Neural cell (in vitro differentiated cells): ENCODE data around the gene MTF2. TPM values are rescaled to one million over a fixed set of nuclear protein-coding genes. Genes with fewer than 3 reads are reported as not detected.

Source experiments
- H2AFZ ChIP-seq: fragments of 200-600, 300-800 bp; sonication (generic), shearing (Covaris generic); 2 replicates; pipeline ENCODE4 v1.6.0; 2014; ENCODE audit warnings: low read depth, mild to moderate bottlenecking, antibody characterized with exemption, low read length, moderate library complexity
- H3F3A ChIP-seq: fragments of 200-600 bp; shearing (Covaris generic); 2 replicates; pipeline ENCODE4 v1.6.1; 2016; ENCODE audit warnings: mild to moderate bottlenecking, moderate library complexity, mixed read lengths, antibody characterized with exemption, low read length; ENCODE audit not compliant: insufficient read depth, poor library complexity, severe bottlenecking
- H3K27ac ChIP-seq: fragments of 200-600, 300-800 bp; sonication (generic), shearing (Covaris generic); 2 replicates; pipeline ENCODE4 v1.5.1; 2014; ENCODE audit warnings: mild to moderate bottlenecking, low read length, moderate library complexity
- H3K27me3 ChIP-seq: fragments of 300-800, 200-600 bp; sonication (generic), shearing (Covaris generic); 2 replicates; pipeline ENCODE4 v1.6.0; 2014; ENCODE audit warnings: mild to moderate bottlenecking, low read depth, low read length, moderate library complexity; ENCODE audit not compliant: insufficient read depth
- H3K36me3 ChIP-seq: fragments of 300-800, 200-600 bp; sonication (generic), shearing (Covaris generic); 2 replicates; pipeline ENCODE4 v1.5.1; 2014; ENCODE audit warnings: mild to moderate bottlenecking, antibody characterized with exemption, low read length, moderate library complexity; ENCODE audit not compliant: insufficient read depth
- H3K4me2 ChIP-seq: fragments of 300-800, 200-600 bp; sonication (generic), shearing (Covaris generic); 2 replicates; pipeline ENCODE4 v1.6.0; 2014; ENCODE audit warnings: mild to moderate bottlenecking, low read length
- H3K4me3 ChIP-seq: fragments of 300-800, 200-600 bp; sonication (generic), shearing (Covaris generic); 2 replicates; pipeline ENCODE4 v1.5.1; 2014; ENCODE audit warnings: mild to moderate bottlenecking, low read length, moderate library complexity
- H3K79me2 ChIP-seq: fragments of 200-600 bp; shearing (Covaris generic); replicated peaks from 2 replicates; pipeline ENCODE4 v1.6.0; 2014; ENCODE audit warnings: mild to moderate bottlenecking, low read length, moderate library complexity; ENCODE audit not compliant: insufficient read depth
- H3K9ac ChIP-seq: fragments of 300-800, 200-600 bp; sonication (generic), shearing (Covaris generic); 2 replicates; pipeline ENCODE4 v1.6.1; 2016; ENCODE audit warnings: mild to moderate bottlenecking, low read length, mixed read lengths
- H3K9me2 ChIP-seq: fragments of 200-600 bp; shearing (Covaris generic); 2 replicates; pipeline ENCODE4 v1.6.1; 2016; ENCODE audit warnings: mild to moderate bottlenecking, low read length, mixed read lengths; ENCODE audit not compliant: insufficient read depth
- H3K9me3 ChIP-seq: fragments of 200-600, 300-800 bp; sonication (generic), shearing (Covaris generic); 2 replicates; pipeline ENCODE4 v1.6.1; 2016; ENCODE audit warnings: mild to moderate bottlenecking, mixed run types, low read length, moderate library complexity, mixed read lengths
- H4K20me1 ChIP-seq: fragments of 200-600 bp; shearing (Covaris generic); 2 replicates; pipeline ENCODE4 v1.6.1; 2016; ENCODE audit warnings: mild to moderate bottlenecking, mixed run types; ENCODE audit not compliant: insufficient read depth
- EP300 ChIP-seq: fragments of 450-650 bp; conservative IDR thresholded peaks from 2 replicates; pipeline ENCODE4 v1.6.1; 2014; ENCODE audit warnings: antibody characterized with exemption, mild to moderate bottlenecking, moderate library complexity; ENCODE audit not compliant: poor library complexity, severe bottlenecking
- EZH2 ChIP-seq: fragments of 200-600, 300-800 bp; shearing (Covaris generic), sonication (generic); IDR thresholded peaks from 2 replicates; pipeline ENCODE4 v1.6.1; 2014; ENCODE audit warnings: antibody characterized with exemption, low read length, borderline replicate concordance, mild to moderate bottlenecking; ENCODE audit not compliant: insufficient read depth, poor library complexity, severe bottlenecking
- MXI1 ChIP-seq: fragments of 450-650 bp; conservative IDR thresholded peaks from 2 replicates; pipeline ENCODE4 v1.6.1; 2014; ENCODE audit warnings: antibody characterized with exemption, mild to moderate bottlenecking; ENCODE audit not compliant: poor library complexity, severe bottlenecking
- POLR2AphosphoS5 ChIP-seq: IDR thresholded peaks from 2 replicates; pipeline ENCODE4 v1.6.1; 2012
- RAD21 ChIP-seq: fragments of 450-650 bp; conservative IDR thresholded peaks from 2 replicates; pipeline ENCODE4 v1.6.1; 2014; ENCODE audit warnings: antibody characterized with exemption, mild to moderate bottlenecking, moderate library complexity
- SMC3 ChIP-seq: fragments of 450-650 bp; conservative IDR thresholded peaks from 2 replicates; pipeline ENCODE4 v1.6.1; 2014; ENCODE audit warnings: antibody characterized with exemption, mild to moderate bottlenecking, moderate library complexity; ENCODE audit not compliant: poor library complexity
- TAF1 ChIP-seq: IDR thresholded peaks from 2 replicates; pipeline ENCODE4 v1.6.1; 2012; ENCODE audit warnings: low read depth
- polyA plus RNA-seq: library from polyadenylated mRNA; depleted of rRNA; stranded (reverse); fragments of >200 nt; gene quantifications from 2 replicates; pipeline ENCODE4 v1.2.3, GENCODE V29; 2014
- TF ChIP-seq, protein P1 (sequence below): IDR thresholded peaks from 2 replicates; pipeline ENCODE4 v1.6.1; 2012; ENCODE audit warnings: borderline replicate concordance
- TF ChIP-seq, protein P2 (sequence below): fragments of 450-650 bp; IDR thresholded peaks from 2 replicates; pipeline ENCODE4 v1.5.1; 2014; ENCODE audit warnings: antibody characterized with exemption, mild to moderate bottlenecking, moderate library complexity; ENCODE audit not compliant: poor library complexity, severe bottlenecking

MTF2 gene
- polyA plus RNA-seq, 1 donor from 2014 or later: 124 TPM

DNA sequence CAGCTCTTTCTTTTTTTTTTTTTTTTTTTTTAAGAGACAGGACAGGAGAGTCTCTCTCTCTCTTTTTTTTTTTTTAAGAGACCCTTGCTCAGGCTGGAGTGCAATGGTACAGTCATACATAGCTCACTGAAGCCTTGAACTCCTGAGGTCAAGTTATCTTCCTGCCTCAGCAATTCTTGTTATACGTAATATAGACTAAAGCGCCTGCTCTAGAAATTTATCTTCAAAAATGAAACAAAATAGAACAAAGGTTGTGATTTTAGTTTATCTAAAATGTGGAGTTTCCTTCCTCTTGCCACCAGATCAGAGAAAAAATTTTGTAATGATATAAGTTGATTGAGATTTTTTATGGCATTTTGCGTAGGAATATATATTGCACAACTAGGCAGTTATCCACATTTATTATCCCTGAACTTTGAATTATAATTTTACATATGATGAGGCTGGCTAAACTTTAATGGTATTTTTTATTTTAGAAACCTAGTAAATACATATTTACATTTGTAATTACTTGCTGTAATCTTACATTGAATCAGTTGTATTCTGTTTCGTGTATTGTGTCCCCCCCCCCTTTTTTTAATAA, 44.2 kb downstream of the MTF2 start:
- TF ChIP-seq SMC3 (no peak), MXI1 (no peak), RAD21 (no peak), POLR2AphosphoS5 (no peak), TAF1 (no peak)
- TF ChIP-seq, protein P1, sequence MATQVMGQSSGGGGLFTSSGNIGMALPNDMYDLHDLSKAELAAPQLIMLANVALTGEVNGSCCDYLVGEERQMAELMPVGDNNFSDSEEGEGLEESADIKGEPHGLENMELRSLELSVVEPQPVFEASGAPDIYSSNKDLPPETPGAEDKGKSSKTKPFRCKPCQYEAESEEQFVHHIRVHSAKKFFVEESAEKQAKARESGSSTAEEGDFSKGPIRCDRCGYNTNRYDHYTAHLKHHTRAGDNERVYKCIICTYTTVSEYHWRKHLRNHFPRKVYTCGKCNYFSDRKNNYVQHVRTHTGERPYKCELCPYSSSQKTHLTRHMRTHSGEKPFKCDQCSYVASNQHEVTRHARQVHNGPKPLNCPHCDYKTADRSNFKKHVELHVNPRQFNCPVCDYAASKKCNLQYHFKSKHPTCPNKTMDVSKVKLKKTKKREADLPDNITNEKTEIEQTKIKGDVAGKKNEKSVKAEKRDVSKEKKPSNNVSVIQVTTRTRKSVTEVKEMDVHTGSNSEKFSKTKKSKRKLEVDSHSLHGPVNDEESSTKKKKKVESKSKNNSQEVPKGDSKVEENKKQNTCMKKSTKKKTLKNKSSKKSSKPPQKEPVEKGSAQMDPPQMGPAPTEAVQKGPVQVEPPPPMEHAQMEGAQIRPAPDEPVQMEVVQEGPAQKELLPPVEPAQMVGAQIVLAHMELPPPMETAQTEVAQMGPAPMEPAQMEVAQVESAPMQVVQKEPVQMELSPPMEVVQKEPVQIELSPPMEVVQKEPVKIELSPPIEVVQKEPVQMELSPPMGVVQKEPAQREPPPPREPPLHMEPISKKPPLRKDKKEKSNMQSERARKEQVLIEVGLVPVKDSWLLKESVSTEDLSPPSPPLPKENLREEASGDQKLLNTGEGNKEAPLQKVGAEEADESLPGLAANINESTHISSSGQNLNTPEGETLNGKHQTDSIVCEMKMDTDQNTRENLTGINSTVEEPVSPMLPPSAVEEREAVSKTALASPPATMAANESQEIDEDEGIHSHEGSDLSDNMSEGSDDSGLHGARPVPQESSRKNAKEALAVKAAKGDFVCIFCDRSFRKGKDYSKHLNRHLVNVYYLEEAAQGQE: no peak
- no peak overlapping the region for H2AFZ ChIP-seq
- H3F3A ChIP-seq: no peaks in the 10 kb centered on the region
- no peaks in the 10 kb centered on the region for H3K79me2 ChIP-seq
- H3K4me3 ChIP-seq: no peak overlapping the region
- no peaks in the 10 kb centered on the region for H3K27me3 ChIP-seq
- peaks cover 16% of the 10 kb centered on the region for H3K36me3 ChIP-seq
- H3K9me2 ChIP-seq: no peaks in the 10 kb centered on the region
- H3K9ac ChIP-seq: no peak overlapping the region
- no peaks in the 10 kb centered on the region for H3K9me3 ChIP-seq
- no peak overlapping the region for H3K4me2 ChIP-seq
- H3K27ac ChIP-seq: no peak overlapping the region
- no peaks in the 10 kb centered on the region for H4K20me1 ChIP-seq

DNA sequence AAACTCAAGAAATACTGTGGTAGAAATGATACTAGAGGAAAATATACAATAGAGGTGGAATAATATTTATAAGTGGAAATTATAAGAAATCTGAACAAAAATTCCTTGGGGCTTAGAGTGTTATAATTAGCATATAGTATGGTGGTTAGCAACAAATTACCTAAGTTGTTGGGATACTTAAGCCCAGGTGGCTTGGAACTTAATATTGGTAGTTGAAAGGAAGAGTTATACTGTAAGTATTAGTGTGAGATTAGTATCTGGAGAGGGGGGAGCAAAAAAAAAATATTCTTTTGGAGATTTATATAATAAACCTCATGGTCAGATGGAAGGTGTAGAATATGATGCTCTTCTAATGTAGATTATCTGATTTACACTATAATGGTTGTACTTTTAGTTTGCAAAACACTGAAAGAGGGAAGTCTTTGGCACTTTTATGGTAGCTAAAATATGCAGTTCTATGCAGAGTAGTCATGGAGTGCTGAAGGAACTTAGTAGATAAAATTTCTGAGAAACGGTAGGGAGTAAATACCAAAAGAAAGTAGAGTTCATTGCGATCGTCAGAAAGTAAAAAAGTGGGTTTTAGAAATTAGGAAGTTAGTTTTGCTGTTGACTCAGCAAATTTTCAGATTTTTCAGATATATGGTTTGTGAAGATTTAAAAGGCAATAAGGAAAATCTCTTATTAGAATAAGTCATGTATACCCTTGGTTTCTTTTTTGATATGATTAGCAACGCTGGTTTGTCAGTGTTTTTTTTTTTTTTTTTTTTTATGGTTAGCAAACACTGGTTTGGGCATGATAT, 45.7 kb downstream of the MTF2 start:
- no peak overlapping the region for H3K4me2 ChIP-seq
- no peaks in the 10 kb centered on the region for H4K20me1 ChIP-seq
- H3K27ac ChIP-seq: no peak overlapping the region
- TF ChIP-seq SMC3: no peak
- TF ChIP-seq, protein P1: no peak
- TF ChIP-seq MXI1: no peak
- no peak for TF ChIP-seq TAF1
- TF ChIP-seq POLR2AphosphoS5: no peak
- TF ChIP-seq EZH2: no peak
- no peak for TF ChIP-seq EP300
- TF ChIP-seq, protein P2, sequence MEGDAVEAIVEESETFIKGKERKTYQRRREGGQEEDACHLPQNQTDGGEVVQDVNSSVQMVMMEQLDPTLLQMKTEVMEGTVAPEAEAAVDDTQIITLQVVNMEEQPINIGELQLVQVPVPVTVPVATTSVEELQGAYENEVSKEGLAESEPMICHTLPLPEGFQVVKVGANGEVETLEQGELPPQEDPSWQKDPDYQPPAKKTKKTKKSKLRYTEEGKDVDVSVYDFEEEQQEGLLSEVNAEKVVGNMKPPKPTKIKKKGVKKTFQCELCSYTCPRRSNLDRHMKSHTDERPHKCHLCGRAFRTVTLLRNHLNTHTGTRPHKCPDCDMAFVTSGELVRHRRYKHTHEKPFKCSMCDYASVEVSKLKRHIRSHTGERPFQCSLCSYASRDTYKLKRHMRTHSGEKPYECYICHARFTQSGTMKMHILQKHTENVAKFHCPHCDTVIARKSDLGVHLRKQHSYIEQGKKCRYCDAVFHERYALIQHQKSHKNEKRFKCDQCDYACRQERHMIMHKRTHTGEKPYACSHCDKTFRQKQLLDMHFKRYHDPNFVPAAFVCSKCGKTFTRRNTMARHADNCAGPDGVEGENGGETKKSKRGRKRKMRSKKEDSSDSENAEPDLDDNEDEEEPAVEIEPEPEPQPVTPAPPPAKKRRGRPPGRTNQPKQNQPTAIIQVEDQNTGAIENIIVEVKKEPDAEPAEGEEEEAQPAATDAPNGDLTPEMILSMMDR: no peak
- no peak for TF ChIP-seq RAD21
- no peaks in the 10 kb centered on the region for H3F3A ChIP-seq
- no peak overlapping the region for H3K4me3 ChIP-seq
- H2AFZ ChIP-seq: no peak overlapping the region
- H3K9me2 ChIP-seq: no peaks in the 10 kb centered on the region
- no peaks in the 10 kb centered on the region for H3K79me2 ChIP-seq
- peaks cover 16% of the 10 kb centered on the region for H3K36me3 ChIP-seq
- no peak overlapping the region for H3K9ac ChIP-seq
- no peaks in the 10 kb centered on the region for H3K9me3 ChIP-seq
- no peaks in the 10 kb centered on the region for H3K27me3 ChIP-seq
